IMR-90 (cell line): ENCODE results near the gene RAPH1. TPM values are rescaled to one million over a fixed set of nuclear protein-coding genes. Genes with fewer than 3 reads are reported as not detected.

Experiments
- ATAC-seq: fragments of 200-7000 bp; cut with Tn5 transposase; 2 replicates; pipeline ENCODE4 v1.9.1; 2020; ENCODE audit warnings: low read depth, mild to moderate bottlenecking, moderate library complexity
- BruUV-seq: library from RNA; stranded (reverse); fragments of 400-500 nt; replicated peaks from 2 replicates; lab custom pipeline; 2021; lab: Mats Ljungman, UMichigan
- CTCF ChIA-PET: fragments of 300-600 bp; formaldehyde crosslinking; extraction: SDS; loops from one replicate; lab custom pipeline; 2021; ENCODE audit warnings: antibody characterized with exemption; lab: Yijun Ruan, JAX
- POLR2A ChIA-PET: fragments of 300-600 bp; sonication (Branson Sonifier 250); formaldehyde crosslinking; loops from one replicate; lab custom pipeline; 2022; ENCODE audit warnings: antibody characterized with exemption; ENCODE audit not compliant: unreplicated experiment; lab: Charles Lee
- DNase-seq: peaks from one replicate; pipeline ENCODE4 v3.0.0; 2013
- H2AFZ ChIP-seq: replicated peaks from 2 replicates; pipeline ENCODE3; 2013; ENCODE audit warnings: low read length, mild to moderate bottlenecking; ENCODE audit not compliant: poor library complexity
- H2AK5ac ChIP-seq: 2 replicates; pipeline ENCODE4 v1.6.1; 2013; ENCODE audit warnings: low read depth, low read length, inconsistent platforms
- H2AK9ac ChIP-seq: replicated peaks from 2 replicates; pipeline ENCODE3; 2013; ENCODE audit warnings: mild to moderate bottlenecking, low read depth, low read length, moderate library complexity; ENCODE audit not compliant: poor library complexity
- H2BK120ac ChIP-seq: 2 replicates; pipeline ENCODE4 v1.6.1; 2013; ENCODE audit warnings: low read depth, low read length, inconsistent platforms
- H2BK15ac ChIP-seq: 3 replicates; pipeline ENCODE4 v1.6.1; 2013; ENCODE audit warnings: low read depth, low read length, inconsistent platforms
- H2BK20ac ChIP-seq: 2 replicates; pipeline ENCODE4 v1.6.1; 2013; ENCODE audit warnings: low read depth, mild to moderate bottlenecking, inconsistent platforms, low read length, moderate library complexity
- H2BK5ac ChIP-seq: 2 replicates; pipeline ENCODE4 v1.6.1; 2013; ENCODE audit warnings: mild to moderate bottlenecking, low read depth, low read length, inconsistent platforms; ENCODE audit not compliant: poor library complexity, severe bottlenecking
- H3K14ac ChIP-seq: replicated peaks from 2 replicates; pipeline ENCODE4 v1.6.1; 2013; ENCODE audit warnings: low read depth, low read length, inconsistent platforms
- H3K18ac ChIP-seq: 2 replicates; pipeline ENCODE4 v1.6.1; 2013; ENCODE audit warnings: low read depth, low read length, control low read depth
- H3K23ac ChIP-seq: 2 replicates; pipeline ENCODE4 v1.6.1; 2013; ENCODE audit warnings: low read depth, low read length, inconsistent platforms
- H3K27ac ChIP-seq: 2 replicates; pipeline ENCODE4 v1.5.1; 2013; ENCODE audit warnings: mild to moderate bottlenecking, control low read depth, low read length; ENCODE audit not compliant: insufficient read depth
- H3K27me3 ChIP-seq: 2 replicates; pipeline ENCODE4 v1.6.1; 2013; ENCODE audit warnings: low read length; ENCODE audit not compliant: control insufficient read depth, insufficient read depth
- H3K36me3 ChIP-seq: 2 replicates; pipeline ENCODE4 v1.6.1; 2013; ENCODE audit warnings: low read length, mixed read lengths; ENCODE audit not compliant: control insufficient read depth, insufficient read depth
- H3K4ac ChIP-seq: 2 replicates; pipeline ENCODE4 v1.6.1; 2013; ENCODE audit warnings: low read depth, low read length, inconsistent platforms
- H3K4me1 ChIP-seq: 2 replicates; pipeline ENCODE4 v1.6.1; 2013; ENCODE audit warnings: low read length, mixed read lengths; ENCODE audit not compliant: control insufficient read depth, insufficient read depth
- H3K4me2 ChIP-seq: 2 replicates; pipeline ENCODE4 v1.6.1; 2013; ENCODE audit warnings: low read depth, mild to moderate bottlenecking, control low read depth, low read length, moderate library complexity
- H3K4me3 ChIP-seq: 2 replicates; pipeline ENCODE4 v1.5.1; 2013; ENCODE audit warnings: low read depth, mild to moderate bottlenecking, control low read depth, low read length, moderate library complexity; ENCODE audit not compliant: insufficient read depth
- H3K56ac ChIP-seq: 2 replicates; pipeline ENCODE4 v1.6.1; 2013; ENCODE audit warnings: low read length, inconsistent platforms; ENCODE audit not compliant: insufficient read depth; ENCODE audit errors: extremely low read depth
- H3K79me1 ChIP-seq, 2 experiments: 2 replicates each; pipeline ENCODE4 v1.6.1; 2013; ENCODE audit warnings: low read length in 2 of 2, inconsistent platforms in 1 of 2, low read depth in 1 of 2
- H3K9ac ChIP-seq: 2 replicates; pipeline ENCODE4 v1.6.1; 2013; ENCODE audit warnings: low read depth, low read length, control low read depth
- H3K9me1 ChIP-seq: 2 replicates; pipeline ENCODE4 v1.6.1; 2013; ENCODE audit warnings: low read length, inconsistent platforms; ENCODE audit not compliant: insufficient read depth
- H3K9me3 ChIP-seq: 2 replicates; pipeline ENCODE4 v1.6.1; 2013; ENCODE audit warnings: low read length; ENCODE audit not compliant: control insufficient read depth, insufficient read depth
- H4K20me1 ChIP-seq: 2 replicates; pipeline ENCODE4 v1.6.1; 2013; ENCODE audit warnings: low read length, inconsistent platforms; ENCODE audit not compliant: insufficient read depth
- H4K5ac ChIP-seq: 2 replicates; pipeline ENCODE4 v1.6.1; 2013; ENCODE audit warnings: mild to moderate bottlenecking, low read depth, low read length, control low read depth
- H4K8ac ChIP-seq, 2 experiments: 2 replicates each; pipeline ENCODE4 v1.6.1; 2013; ENCODE audit warnings: low read depth in 2 of 2, low read length in 2 of 2, control low read depth in 1 of 2, inconsistent platforms in 1 of 2
- H4K91ac ChIP-seq: 2 replicates; pipeline ENCODE4 v1.6.1; 2013; ENCODE audit warnings: low read depth, low read length, inconsistent platforms; ENCODE audit not compliant: insufficient read depth
- BHLHE40 ChIP-seq: fragments of 150-350 bp; IDR thresholded peaks from 2 replicates; pipeline ENCODE4 v1.6.1; 2016; ENCODE audit warnings: mild to moderate bottlenecking, low read depth, low read length
- POLR2A ChIP-seq: IDR thresholded peaks from 2 replicates; pipeline ENCODE4 v1.6.1; 2012; ENCODE audit warnings: mild to moderate bottlenecking, low read depth, low read length
- RFX5 ChIP-seq: IDR thresholded peaks from 2 replicates; pipeline ENCODE4 v1.8.0; 2012; ENCODE audit warnings: low read depth, mild to moderate bottlenecking, low read length, moderate library complexity
- USF2 ChIP-seq: fragments of 150-350 bp; IDR thresholded peaks from 2 replicates; pipeline ENCODE4 v1.6.1; 2017; ENCODE audit warnings: mild to moderate bottlenecking, antibody characterized with exemption, low read length, low read depth
- WGBS, 2 experiments: methylation state at CpG; one replicate each; pipeline versions ENCODE4 v1.1.5 to v1.1.7; 2013; ENCODE audit warnings: missing lambda C conversion rate in 2 of 2; ENCODE audit not compliant: insufficient read length in 1 of 2; ENCODE audit errors: extremely low coverage in 2 of 2; 5-methylcytosine and 5-hydroxymethylcytosine counted together
- dilution Hi-C: fragments of 300-500 bp; cut with HindIII; formaldehyde crosslinking; loops from one replicate; pipeline ENCODE4 v1.14.3; 2018; ENCODE audit warnings: low sequenced_read_pairs; ENCODE audit not compliant: unreplicated experiment
- in situ Hi-C: fragments of 300-500 bp; cut with MboI; formaldehyde crosslinking; loops from 3 replicates; pipeline ENCODE4 v1.14.3; 2019; ENCODE audit warnings: low sequenced_read_pairs, inconsistent platforms, mixed read lengths
- intact Hi-C: fragments of 100-400 bp; cut with micrococcal nuclease; formaldehyde crosslinking; loops from 2 replicates; pipeline ENCODE4 v1.10.0; 2022
- polyA plus RNA-seq, 3 experiments: library from polyadenylated mRNA; depleted of rRNA; stranded (reverse); fragments of >200 nt; gene quantifications; 2 replicates each; pipeline ENCODE4 v1.2.3, GENCODE V29; 2012; ENCODE audit warnings: low replicate concordance in 1 of 3
- total RNA-seq: library from RNA; depleted of rRNA; stranded (reverse); fragments of >200 nt; gene quantifications from 2 replicates; pipeline ENCODE4 v1.2.3, GENCODE V29; 2012

Gene RAPH1
- total and polyA plus RNA-seq, 2 of the 4 experiments (the other 2 are of a cell fraction): 7.5 to 15.1 TPM

- no peak overlapping the region for H2AK5ac ChIP-seq
- no CpG with 5 or more reads among the region's 7 CpGs for WGBS, 2 experiments
- no peak overlapping the region for H4K5ac ChIP-seq
- H2BK5ac ChIP-seq: no peak overlapping the region
- no peaks in the 10 kb centered on the region for H4K20me1 ChIP-seq
- H4K8ac ChIP-seq: no peak overlapping the region
- no peak overlapping the region for H2BK120ac ChIP-seq
- intact Hi-C loops: no loop called here
- peaks cover 8 to 14% of the 10 kb centered on the region in 2 experiments; a peak in 2 of 4 replicates for H3K79me1 ChIP-seq
- no peak for TF ChIP-seq POLR2A
- no peak for TF ChIP-seq RFX5
- TF ChIP-seq BHLHE40: no peak
- TF ChIP-seq USF2: no peak
- no peak overlapping the region for H4K91ac ChIP-seq
- dilution Hi-C loops: no loop called here
- H3K9me1 ChIP-seq: 0 out of 2 replicates have a peak, but pooled peaks cover 2% of the 10 kb centered on the region
- ATAC-seq: no peak
- no peaks in the 10 kb centered on the region for H3K9me3 ChIP-seq
- ChIA-PET POLR2A (no interaction called here), CTCF (interaction anchor here (0.9 to 1.1 kb wide), 2 partner anchors 16 to 98 kb away, joined by 3 read pairs; no protein-coding TSS in a partner anchor)
- H3K27ac ChIP-seq: no peak overlapping the region
- no peak overlapping the region for H3K14ac ChIP-seq
- H3K9ac ChIP-seq: no peak overlapping the region
- H2BK20ac ChIP-seq: no peak overlapping the region
- H3K23ac ChIP-seq: no peak overlapping the region
- no peak overlapping the region for H2BK15ac ChIP-seq
- H3K4ac ChIP-seq: no peak overlapping the region
- no peak overlapping the region for H3K4me3 ChIP-seq
- no peak for DNase-seq
- no peaks in the 10 kb centered on the region for H3K27me3 ChIP-seq
- no peak overlapping the region for H2AK9ac ChIP-seq
- no peak overlapping the region for H2AFZ ChIP-seq
- H3K4me2 ChIP-seq: no peak overlapping the region
- no peak overlapping the region for H3K56ac ChIP-seq
- H3K18ac ChIP-seq: no peak overlapping the region
- in situ Hi-C loops: no loop called here
- BruUV-seq: no TSS peak
- peaks cover 3% of the 10 kb centered on the region for H3K4me1 ChIP-seq
- H3K36me3 ChIP-seq: peaks cover 6% of the 10 kb centered on the region
Measured at GRCh38 chr2:203412546-203413331, 122.4 kb downstream of the RAPH1 start.
